Fibroblast of the aortic adventitia (primary cell): ENCODE results near the gene B3GNT7. TPM values are rescaled to one million over a fixed set of nuclear protein-coding genes. Genes with fewer than 3 reads are reported as not detected.
A peak's percentile ranks its signal among the peaks of the same experiment; 100 is the strongest.

Source experiments
- DNase-seq: peaks from one replicate; pipeline ENCODE4 v3.0.0-alpha.2; 2010; ENCODE audit warnings: low read depth
- H3K4me3 ChIP-seq: 2 replicates; pipeline ENCODE4 v1.5.1; 2011; ENCODE audit warnings: low read depth, mild to moderate bottlenecking, control low read depth, low read length, moderate library complexity
- total RNA-seq: library from RNA; depleted of rRNA; stranded (reverse); fragments of >200 nt; gene quantifications from 2 replicates; pipeline ENCODE4 v1.2.3, GENCODE V29; 2012; ENCODE audit warnings: low replicate concordance
- TF ChIP-seq, protein P1 (sequence below): IDR thresholded peaks from 2 replicates; pipeline ENCODE4 v1.5.1; 2011; ENCODE audit warnings: mild to moderate bottlenecking, low read length, control low read depth, inconsistent platforms; ENCODE audit not compliant: insufficient read depth

Gene B3GNT7
- total RNA-seq, 1 donor: 0.27 TPM

- H3K4me3 ChIP-seq: no peak overlapping the region
- DNase-seq: no peak
- TF ChIP-seq, protein P1, sequence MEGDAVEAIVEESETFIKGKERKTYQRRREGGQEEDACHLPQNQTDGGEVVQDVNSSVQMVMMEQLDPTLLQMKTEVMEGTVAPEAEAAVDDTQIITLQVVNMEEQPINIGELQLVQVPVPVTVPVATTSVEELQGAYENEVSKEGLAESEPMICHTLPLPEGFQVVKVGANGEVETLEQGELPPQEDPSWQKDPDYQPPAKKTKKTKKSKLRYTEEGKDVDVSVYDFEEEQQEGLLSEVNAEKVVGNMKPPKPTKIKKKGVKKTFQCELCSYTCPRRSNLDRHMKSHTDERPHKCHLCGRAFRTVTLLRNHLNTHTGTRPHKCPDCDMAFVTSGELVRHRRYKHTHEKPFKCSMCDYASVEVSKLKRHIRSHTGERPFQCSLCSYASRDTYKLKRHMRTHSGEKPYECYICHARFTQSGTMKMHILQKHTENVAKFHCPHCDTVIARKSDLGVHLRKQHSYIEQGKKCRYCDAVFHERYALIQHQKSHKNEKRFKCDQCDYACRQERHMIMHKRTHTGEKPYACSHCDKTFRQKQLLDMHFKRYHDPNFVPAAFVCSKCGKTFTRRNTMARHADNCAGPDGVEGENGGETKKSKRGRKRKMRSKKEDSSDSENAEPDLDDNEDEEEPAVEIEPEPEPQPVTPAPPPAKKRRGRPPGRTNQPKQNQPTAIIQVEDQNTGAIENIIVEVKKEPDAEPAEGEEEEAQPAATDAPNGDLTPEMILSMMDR: no peak
These were observed 3.5 kb upstream of the B3GNT7 start for GRCh38 chr2:231391981-231392380.

GRCh38 chr2:231392431-231393148 is 2.9 kb upstream of the B3GNT7 start:
- TF ChIP-seq, protein P1: no peak
- no peak overlapping the region for H3K4me3 ChIP-seq
- no peak for DNase-seq

DNA sequence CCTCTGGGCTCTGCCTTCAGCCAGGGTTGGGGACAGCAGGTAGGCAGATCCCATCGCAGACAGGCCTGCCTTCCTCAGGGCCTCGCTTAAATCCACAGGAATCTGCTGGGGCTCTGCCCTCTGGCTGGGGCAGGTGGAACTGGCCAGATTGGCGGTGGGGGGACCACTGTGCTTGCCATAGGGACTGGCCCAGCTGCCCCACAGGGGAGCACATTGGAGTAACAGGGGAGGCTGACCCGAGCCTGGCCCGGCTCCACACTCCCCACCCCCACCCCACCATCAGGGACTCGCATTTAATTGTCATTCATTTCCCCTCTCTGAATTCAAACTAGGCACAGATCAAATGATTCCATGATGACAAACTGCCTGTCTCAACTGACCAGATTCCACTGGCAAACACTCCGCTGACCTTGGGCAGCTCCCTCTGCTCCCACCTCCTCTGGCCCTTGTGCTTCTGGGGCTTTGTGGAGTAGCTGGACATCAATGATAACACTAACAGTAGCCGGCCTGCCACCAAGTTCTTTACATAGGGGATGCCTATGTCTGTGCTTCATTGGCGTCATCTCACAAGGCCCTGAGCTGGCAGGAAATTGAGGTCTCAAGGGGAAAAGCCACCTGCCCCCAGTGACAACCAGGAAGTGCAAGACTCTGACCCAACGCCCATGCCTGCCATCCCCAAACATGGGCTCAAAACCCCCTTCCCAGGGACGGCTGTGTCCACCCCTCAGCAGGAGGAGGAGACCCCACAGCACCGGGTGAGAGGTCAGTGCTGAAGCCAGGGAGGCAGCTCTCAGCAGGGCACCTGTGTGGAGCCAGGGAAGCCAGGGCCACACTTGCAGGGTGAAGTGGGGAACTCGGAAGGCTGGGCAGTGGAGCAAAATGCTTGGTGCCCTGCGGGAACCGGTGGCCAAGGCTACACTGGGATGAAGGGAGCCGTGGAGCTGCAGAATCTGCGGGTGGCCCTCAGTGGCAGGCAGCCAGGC is 2.1 kb upstream of the B3GNT7 start:
- DNase-seq: no peak
- no peak overlapping the region for H3K4me3 ChIP-seq
- TF ChIP-seq, protein P1: peak; percentile 13

DNA sequence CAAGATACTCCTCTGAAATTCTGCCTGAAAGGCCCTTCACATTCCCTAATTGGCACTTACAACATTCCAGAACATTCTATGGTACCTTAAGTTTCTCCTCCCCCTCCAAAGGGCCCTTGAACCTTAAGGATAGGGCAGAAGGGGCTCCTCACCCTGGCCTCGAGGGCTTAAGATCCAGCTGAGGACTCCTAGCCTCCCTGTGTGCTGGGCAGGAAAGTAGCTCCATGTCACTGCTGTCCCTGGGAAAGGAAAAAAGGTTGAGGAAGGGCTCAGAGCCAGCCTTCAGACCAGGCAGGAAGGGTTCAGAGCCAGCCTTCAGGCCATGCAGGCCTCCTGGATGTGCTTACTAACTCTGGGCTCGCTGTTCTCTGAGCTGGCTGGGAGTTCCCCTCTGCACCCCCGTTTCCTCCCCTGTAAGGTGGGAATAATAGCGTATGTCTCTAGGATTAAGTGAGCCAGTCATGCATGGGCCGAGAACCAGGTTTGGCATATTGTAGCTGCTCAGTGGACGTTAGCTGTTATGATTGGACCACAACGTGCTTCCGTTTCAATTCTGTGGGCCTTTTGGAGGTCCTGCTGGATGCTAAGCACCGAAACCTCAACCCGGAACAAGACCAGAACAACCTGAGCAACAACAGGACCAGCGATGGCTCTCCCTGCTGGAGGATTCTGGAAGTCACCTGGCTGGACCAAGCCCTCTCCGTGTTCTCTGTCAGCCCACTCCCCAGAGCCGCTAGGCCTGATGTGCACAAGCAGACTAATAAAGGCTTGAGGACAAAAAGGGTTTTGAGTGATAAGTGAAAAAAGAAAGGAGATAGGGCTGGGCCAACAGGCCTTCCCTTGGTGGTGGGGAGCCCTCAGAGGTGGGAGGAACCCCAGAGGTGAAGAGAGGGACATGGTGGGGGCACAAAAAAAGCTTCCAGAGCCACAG is 1.0 kb upstream of the B3GNT7 start:
- TF ChIP-seq, protein P1: no peak
- DNase-seq: no peak

GRCh38 chr2:231396058-231396821 is 730 bp downstream of the B3GNT7 start:
- DNase-seq: no peak
- no peak overlapping the region for H3K4me3 ChIP-seq
- TF ChIP-seq, protein P1: no peak

More for the DNA sequence above, 1.0 kb upstream of the B3GNT7 start:
- H3K4me3 ChIP-seq: no peak overlapping the region
